OCI-LY3 (cell line): ENCODE data around the gene CADPS.

Experiments
- H2AFZ ChIP-seq: fragments of 200-600, 300-600 bp; shearing (Covaris generic); 2 replicates; pipeline ENCODE4 v1.6.0; 2014; ENCODE audit warnings: antibody characterized with exemption, low read depth, low read length
- H3K27ac ChIP-seq: fragments of 200-600, 300-600 bp; sonication (generic); 2 replicates; pipeline ENCODE4 v1.5.1; 2014; ENCODE audit warnings: mild to moderate bottlenecking, low read length, moderate library complexity, mixed read lengths
- H3K27me3 ChIP-seq: fragments of 200-600, 300-600 bp; sonication (generic); 2 replicates; pipeline ENCODE4 v1.6.1; 2014; ENCODE audit warnings: low read depth, low read length, mixed read lengths
- H3K36me3 ChIP-seq: fragments of 200-600, 300-600 bp; sonication (generic); replicated peaks from 2 replicates; pipeline ENCODE3; 2014; ENCODE audit warnings: low read depth, low read length, mixed read lengths
- H3K4me1 ChIP-seq: fragments of 300-600, 200-600 bp; sonication (generic); 2 replicates; pipeline ENCODE4 v1.6.1; 2014; ENCODE audit warnings: low read length, mixed read lengths
- H3K4me2 ChIP-seq: fragments of 200-600, 300-600 bp; sonication (generic); 2 replicates; pipeline ENCODE4 v1.6.1; 2014; ENCODE audit warnings: low read length, mixed read lengths
- H3K4me3 ChIP-seq: fragments of 300-600, 200-600 bp; sonication (generic); 2 replicates; pipeline ENCODE4 v1.5.1; 2014; ENCODE audit warnings: antibody characterized with exemption, mild to moderate bottlenecking, low read length, moderate library complexity
- H3K79me2 ChIP-seq: fragments of 300-600, 200-600 bp; shearing (Covaris generic); 2 replicates; pipeline ENCODE4 v1.6.1; 2014; ENCODE audit warnings: mild to moderate bottlenecking, low read length, mixed read lengths
- H3K9ac ChIP-seq: fragments of 300-600, 200-600 bp; shearing (Covaris generic); 2 replicates; pipeline ENCODE4 v1.6.0; 2014; ENCODE audit warnings: mild to moderate bottlenecking, low read length, moderate library complexity
- H3K9me3 ChIP-seq: fragments of 200-600, 300-600 bp; shearing (Covaris generic); 2 replicates; pipeline ENCODE4 v1.6.1; 2014; ENCODE audit warnings: low read length, mixed read lengths; ENCODE audit not compliant: insufficient read depth
- H4K20me1 ChIP-seq: fragments of 200-600, 300-600 bp; sonication (generic); 2 replicates; pipeline ENCODE4 v1.6.1; 2016; ENCODE audit warnings: low read length, mixed read lengths; ENCODE audit not compliant: insufficient read depth
- EZH2phosphoT487 ChIP-seq: fragments of 200-600 bp; shearing (Covaris generic); IDR thresholded peaks from 2 replicates; pipeline ENCODE4 v1.6.1; 2018; ENCODE audit warnings: antibody characterized with exemption, mixed run types, low read depth
- TF ChIP-seq, protein P1 (sequence below): fragments of 200-600, 300-600 bp; sonication (generic); IDR thresholded peaks from 2 replicates; pipeline ENCODE4 v1.5.1; 2014; ENCODE audit warnings: antibody characterized with exemption, low read length, low read depth

Gene CADPS

DNA sequence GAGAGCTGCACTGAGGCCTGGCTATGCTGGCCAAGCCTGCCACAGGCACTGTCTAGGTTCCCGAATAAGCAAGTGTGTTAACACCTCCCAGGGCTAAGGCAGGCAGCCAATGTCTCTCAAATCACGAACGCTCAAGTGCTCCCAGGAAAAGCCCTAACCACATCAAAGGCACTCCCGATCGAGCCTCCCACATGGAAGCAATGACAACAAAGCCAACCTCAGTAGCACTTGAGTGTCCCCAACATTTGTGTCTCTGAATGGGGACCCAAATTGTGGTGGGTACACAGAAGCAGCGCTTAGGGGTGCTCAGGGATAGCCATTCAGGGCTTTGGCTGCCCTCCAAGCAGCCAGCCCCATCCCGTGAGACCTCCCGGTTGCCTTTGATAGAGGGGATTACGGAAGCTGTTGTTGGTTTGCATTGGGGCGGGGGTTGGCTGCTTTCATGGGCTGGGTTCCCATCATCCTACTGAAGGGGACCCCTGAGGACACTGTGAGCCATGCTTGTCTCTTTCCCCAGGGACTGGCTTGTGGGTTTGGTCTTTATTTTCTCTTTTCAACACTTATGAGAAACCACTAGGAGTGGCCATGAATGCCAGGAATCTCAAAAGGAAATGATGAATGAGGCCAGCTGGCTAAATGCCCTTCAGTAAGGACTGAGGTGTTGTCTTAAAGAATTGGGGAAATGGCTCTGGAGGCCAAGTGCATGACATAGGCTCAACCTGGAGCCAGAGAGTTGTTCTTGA lies 267.8 kb downstream of the CADPS start:
- no peak overlapping the region for H3K9ac ChIP-seq
- no peaks in the 10 kb centered on the region for H3K36me3 ChIP-seq
- H3K4me3 ChIP-seq = no peak overlapping the region
- TF ChIP-seq, protein P1, sequence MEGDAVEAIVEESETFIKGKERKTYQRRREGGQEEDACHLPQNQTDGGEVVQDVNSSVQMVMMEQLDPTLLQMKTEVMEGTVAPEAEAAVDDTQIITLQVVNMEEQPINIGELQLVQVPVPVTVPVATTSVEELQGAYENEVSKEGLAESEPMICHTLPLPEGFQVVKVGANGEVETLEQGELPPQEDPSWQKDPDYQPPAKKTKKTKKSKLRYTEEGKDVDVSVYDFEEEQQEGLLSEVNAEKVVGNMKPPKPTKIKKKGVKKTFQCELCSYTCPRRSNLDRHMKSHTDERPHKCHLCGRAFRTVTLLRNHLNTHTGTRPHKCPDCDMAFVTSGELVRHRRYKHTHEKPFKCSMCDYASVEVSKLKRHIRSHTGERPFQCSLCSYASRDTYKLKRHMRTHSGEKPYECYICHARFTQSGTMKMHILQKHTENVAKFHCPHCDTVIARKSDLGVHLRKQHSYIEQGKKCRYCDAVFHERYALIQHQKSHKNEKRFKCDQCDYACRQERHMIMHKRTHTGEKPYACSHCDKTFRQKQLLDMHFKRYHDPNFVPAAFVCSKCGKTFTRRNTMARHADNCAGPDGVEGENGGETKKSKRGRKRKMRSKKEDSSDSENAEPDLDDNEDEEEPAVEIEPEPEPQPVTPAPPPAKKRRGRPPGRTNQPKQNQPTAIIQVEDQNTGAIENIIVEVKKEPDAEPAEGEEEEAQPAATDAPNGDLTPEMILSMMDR = no peak
- TF ChIP-seq EZH2phosphoT487 = no peak
- no peak overlapping the region for H2AFZ ChIP-seq
- H4K20me1 ChIP-seq = no peaks in the 10 kb centered on the region
- no peaks in the 10 kb centered on the region for H3K9me3 ChIP-seq
- H3K4me2 ChIP-seq = no peak overlapping the region
- H3K4me1 ChIP-seq = no peaks in the 10 kb centered on the region
- H3K79me2 ChIP-seq = no peaks in the 10 kb centered on the region
- peaks cover 18% of the 10 kb centered on the region for H3K27me3 ChIP-seq
- no peak overlapping the region for H3K27ac ChIP-seq

GRCh38 chr3:62605413-62606068 lies 269.7 kb downstream of the CADPS start:
- Histone ChIP-seq H4K20me1 (no peaks in the 10 kb centered on the region), H3K4me3 (no peak overlapping the region), H3K9ac (no peak overlapping the region), H3K27me3 (peaks cover 16% of the 10 kb centered on the region), H3K9me3 (no peaks in the 10 kb centered on the region), H3K79me2 (no peaks in the 10 kb centered on the region), H3K4me1 (no peaks in the 10 kb centered on the region), H3K4me2 (no peak overlapping the region), H3K27ac (no peak overlapping the region), H3K36me3 (no peaks in the 10 kb centered on the region), H2AFZ (no peak overlapping the region)
- TF ChIP-seq, protein P1 = no peak
- TF ChIP-seq EZH2phosphoT487 = no peak

GRCh38 chr3:62604751-62605351 lies 270.4 kb downstream of the CADPS start:
- Histone ChIP-seq H3K4me1 (no peaks in the 10 kb centered on the region), H4K20me1 (no peaks in the 10 kb centered on the region), H3K9ac (no peak overlapping the region), H3K27ac (no peak overlapping the region), H3K4me3 (no peak overlapping the region), H2AFZ (no peak overlapping the region), H3K27me3 (peaks cover 16% of the 10 kb centered on the region), H3K4me2 (no peak overlapping the region), H3K36me3 (no peaks in the 10 kb centered on the region), H3K79me2 (no peaks in the 10 kb centered on the region), H3K9me3 (no peaks in the 10 kb centered on the region)
- TF ChIP-seq, protein P1 = no peak
- TF ChIP-seq EZH2phosphoT487 = no peak

GRCh38 chr3:62604298-62604697 lies 270.9 kb downstream of the CADPS start:
- no peaks in the 10 kb centered on the region for H3K36me3 ChIP-seq
- H3K4me3 ChIP-seq = no peak overlapping the region
- no peak overlapping the region for H3K4me2 ChIP-seq
- H4K20me1 ChIP-seq = no peaks in the 10 kb centered on the region
- H3K9ac ChIP-seq = no peak overlapping the region
- peaks cover 16% of the 10 kb centered on the region for H3K27me3 ChIP-seq
- no peaks in the 10 kb centered on the region for H3K9me3 ChIP-seq
- no peaks in the 10 kb centered on the region for H3K79me2 ChIP-seq
- no peaks in the 10 kb centered on the region for H3K4me1 ChIP-seq
- no peak overlapping the region for H3K27ac ChIP-seq
- no peak for TF ChIP-seq EZH2phosphoT487
- no peak overlapping the region for H2AFZ ChIP-seq
